Neuronal stem cell (in vitro differentiated cells): Measurements from ENCODE around the gene SAP25.

Experiments used
- DNase-seq: peaks from one replicate; pipeline ENCODE4 v3.0.0-alpha.2; 2013; ENCODE audit warnings: low spot score
- H2AFZ ChIP-seq: one replicate; pipeline ENCODE4 v1.6.1; 2013; ENCODE audit warnings: mild to moderate bottlenecking, low read length, inconsistent platforms
- H2AK5ac ChIP-seq: 2 replicates; pipeline ENCODE4 v1.6.1; 2013; ENCODE audit warnings: low read depth, mild to moderate bottlenecking, inconsistent platforms, low read length, moderate library complexity, mixed read lengths
- H2BK120ac ChIP-seq: 2 replicates; pipeline ENCODE4 v1.6.1; 2013; ENCODE audit warnings: low read depth, mild to moderate bottlenecking, inconsistent platforms, low read length, moderate library complexity, mixed read lengths
- H2BK12ac ChIP-seq: one replicate; pipeline ENCODE4 v1.6.1; 2013; ENCODE audit warnings: low read length, inconsistent platforms
- H2BK15ac ChIP-seq: 2 replicates; pipeline ENCODE4 v1.6.1; 2013; ENCODE audit warnings: mild to moderate bottlenecking, low read length, inconsistent platforms, mixed read lengths
- H2BK5ac ChIP-seq: one replicate; pipeline ENCODE4 v1.6.1; 2013; ENCODE audit warnings: inconsistent platforms, mild to moderate bottlenecking, low read length, moderate library complexity
- H3K14ac ChIP-seq: one replicate; pipeline ENCODE4 v1.6.1; 2013; ENCODE audit warnings: low read length, inconsistent platforms
- H3K18ac ChIP-seq: 2 replicates; pipeline ENCODE4 v1.6.1; 2013; ENCODE audit warnings: low read length, inconsistent platforms
- H3K23ac ChIP-seq: 2 replicates; pipeline ENCODE4 v1.6.1; 2013; ENCODE audit warnings: low read depth, mild to moderate bottlenecking, mixed read lengths, low read length, inconsistent platforms; ENCODE audit not compliant: poor library complexity
- H3K27ac ChIP-seq: replicated peaks from 3 replicates; pipeline ENCODE4 v1.5.1; 2013; ENCODE audit warnings: low read length, inconsistent platforms
- H3K27me3 ChIP-seq, 3 experiments: 2 replicates each; pipeline ENCODE4 v1.6.1; 2013; ENCODE audit warnings: low read length in 3 of 3, mild to moderate bottlenecking in 2 of 3, inconsistent platforms in 1 of 3, low read depth in 1 of 3, mixed read lengths in 1 of 3, moderate library complexity in 1 of 3; ENCODE audit not compliant: control insufficient read depth in 3 of 3, insufficient read depth in 3 of 3
- H3K36me3 ChIP-seq, 2 donors: replicated peaks in 1 of 2; 2 replicates each; pipeline ENCODE4 v1.6.1; 2013; ENCODE audit warnings: low read length in 2 of 2; ENCODE audit not compliant: control insufficient read depth in 2 of 2, insufficient read depth in 2 of 2
- H3K4ac ChIP-seq: 2 replicates; pipeline ENCODE4 v1.6.1; 2013; ENCODE audit warnings: inconsistent platforms, mild to moderate bottlenecking, low read length, moderate library complexity
- H3K4me1 ChIP-seq, 2 donors: 1 replicate in 1 of 2; 2 replicates in 1 of 2; pipeline ENCODE4 v1.6.1; 2013; ENCODE audit warnings: low read length in 2 of 2, low read depth in 1 of 2; ENCODE audit not compliant: control insufficient read depth in 2 of 2, insufficient read depth in 1 of 2
- H3K4me2 ChIP-seq: one replicate; pipeline ENCODE4 v1.6.1; 2013; ENCODE audit warnings: mild to moderate bottlenecking, low read length, inconsistent platforms; ENCODE audit not compliant: insufficient read depth, poor library complexity, severe bottlenecking
- H3K4me3 ChIP-seq, 2 donors: 2 replicates each; pipeline ENCODE4 v1.5.1; 2013; ENCODE audit warnings: low read length in 2 of 2, mild to moderate bottlenecking in 2 of 2, inconsistent platforms in 1 of 2, moderate library complexity in 1 of 2
- H3K79me1 ChIP-seq: one replicate; pipeline ENCODE4 v1.6.1; 2013; ENCODE audit warnings: low read depth, mild to moderate bottlenecking, inconsistent platforms, low read length, moderate library complexity
- H3K9ac ChIP-seq: one replicate; pipeline ENCODE4 v1.6.1; 2013; ENCODE audit warnings: mild to moderate bottlenecking, low read depth, low read length, inconsistent platforms; ENCODE audit not compliant: poor library complexity
- H3K9me3 ChIP-seq, 2 donors: replicated peaks in 1 of 2; 2 replicates each; pipeline versions ENCODE3 to v1.6.1; 2013; ENCODE audit warnings: low read length in 2 of 2, mild to moderate bottlenecking in 2 of 2, inconsistent platforms in 1 of 2, low read depth in 1 of 2, mixed read lengths in 1 of 2, moderate library complexity in 1 of 2; ENCODE audit not compliant: control insufficient read depth in 2 of 2, insufficient read depth in 1 of 2
- H4K8ac ChIP-seq: one replicate; pipeline ENCODE4 v1.6.1; 2013; ENCODE audit warnings: low read depth, mild to moderate bottlenecking, inconsistent platforms, low read length, moderate library complexity
- H4K91ac ChIP-seq: one replicate; pipeline ENCODE4 v1.6.1; 2013; ENCODE audit warnings: low read length, low read depth, mild to moderate bottlenecking, inconsistent platforms; ENCODE audit not compliant: poor library complexity
- WGBS, 2 donors: extraction: QIAGEN DNeasy Blood & Tissue Kit; methylation state at CpG; one replicate each; pipeline ENCODE4 v1.1.7; 2013; ENCODE audit warnings: missing lambda C conversion rate in 2 of 2, mixed read lengths in 1 of 2; ENCODE audit not compliant: insufficient read length in 2 of 2, insufficient replicate concordance in 1 of 2; ENCODE audit errors: extremely low coverage in 2 of 2; 5-methylcytosine and 5-hydroxymethylcytosine counted together

SAP25 gene

GRCh38 chr7:100602889-100603725 lies 29.4 kb upstream of the SAP25 start:
- Histone ChIP-seq H3K4ac (peak overlapping the region; percentile 76), H3K9me3 (no peaks in the 10 kb centered on the region), H3K23ac (peak overlapping the region; percentile 3), H2BK15ac (peak overlapping the region; percentile 5), H4K91ac (peak overlapping the region; percentile 5), H2AK5ac (peak overlapping the region; percentile 76), H3K27ac (peak overlapping the region; percentile 64), H3K36me3 (no peaks in the 10 kb centered on the region), H3K4me3 (peak overlapping the region; percentile 41 to 50), H4K8ac (no peak overlapping the region), H3K14ac (no peak overlapping the region), H3K27me3 (peaks cover 0 to 26% (median 4%) of the 10 kb centered on the region in 3 experiments), H2AFZ (peak overlapping the region; percentile 79), H3K9ac (peak overlapping the region; percentile 70), H2BK5ac (peak overlapping the region; percentile 84), H3K4me1 (peaks cover 25 to 34% of the 10 kb centered on the region in 2 donors), H2BK120ac (peak overlapping the region; percentile 72), H3K4me2 (peak overlapping the region; percentile 59), H2BK12ac (no peak overlapping the region), H3K18ac (peak overlapping the region; percentile 92), H3K79me1 (peaks cover 9% of the 10 kb centered on the region)
- no peak for DNase-seq
- no CpG with 5 or more reads among the region's 21 CpGs for WGBS, 2 donors

GRCh38 chr7:100600730-100601038 lies 27.0 kb upstream of the SAP25 start:
- H2BK15ac ChIP-seq, result no peak overlapping the region
- H3K36me3 ChIP-seq, result peaks cover 0 to 2% of the 10 kb centered on the region in 2 donors
- H3K4ac ChIP-seq, result no peak overlapping the region
- peak overlapping the region; percentile 90 for H2BK12ac ChIP-seq
- no peak overlapping the region for H4K91ac ChIP-seq
- H3K4me2 ChIP-seq, result no peak overlapping the region
- DNase-seq, result no peak
- H3K27ac ChIP-seq, result no peak overlapping the region
- H3K9ac ChIP-seq, result peak overlapping the region; percentile 60
- no peak overlapping the region for H2AFZ ChIP-seq
- H3K4me1 ChIP-seq, result peaks cover 25 to 30% of the 10 kb centered on the region in 2 donors
- H2BK120ac ChIP-seq, result no peak overlapping the region
- H2AK5ac ChIP-seq, result peak overlapping the region; percentile 41
- H3K23ac ChIP-seq, result peak overlapping the region; percentile 75
- no peaks in the 10 kb centered on the region for H3K9me3 ChIP-seq
- no peak overlapping the region for H3K14ac ChIP-seq
- H4K8ac ChIP-seq, result no peak overlapping the region
- H3K4me3 ChIP-seq, result no peak overlapping the region
- H2BK5ac ChIP-seq, result no peak overlapping the region
- H3K18ac ChIP-seq, result peak overlapping the region; percentile 48
- H3K27me3 ChIP-seq, result peaks cover 0 to 14% (median 0%) of the 10 kb centered on the region in 3 experiments
- no CpG with 5 or more reads among the region's 9 CpGs for WGBS, 2 donors
- peaks cover 9% of the 10 kb centered on the region for H3K79me1 ChIP-seq

- H4K8ac ChIP-seq, result no peak overlapping the region
- H2BK12ac ChIP-seq, result peak overlapping the region; percentile 90
- peaks cover 9% of the 10 kb centered on the region for H3K79me1 ChIP-seq
- DNase-seq, result no peak
- H3K18ac ChIP-seq, result peak overlapping the region; percentile 80
- no CpG with 5 or more reads among the region's 18 CpGs for WGBS, 2 donors
- no peak overlapping the region for H3K27ac ChIP-seq
- H3K4me3 ChIP-seq, result no peak overlapping the region
- no peak overlapping the region for H4K91ac ChIP-seq
- H3K9ac ChIP-seq, result peak overlapping the region; percentile 60
- H2BK5ac ChIP-seq, result peak overlapping the region; percentile 75
- H3K23ac ChIP-seq, result peak overlapping the region; percentile 75
- no peak overlapping the region for H3K14ac ChIP-seq
- peak overlapping the region; percentile 84 for H2AK5ac ChIP-seq
- H3K4me1 ChIP-seq, result peaks cover 21 to 26% of the 10 kb centered on the region in 2 donors
- peaks cover 0 to 8% (median 0%) of the 10 kb centered on the region in 3 experiments for H3K27me3 ChIP-seq
- no peak overlapping the region for H3K4me2 ChIP-seq
- H3K9me3 ChIP-seq, result no peaks in the 10 kb centered on the region
- peaks cover 0 to 2% of the 10 kb centered on the region in 2 donors for H3K36me3 ChIP-seq
- H2BK120ac ChIP-seq, result no peak overlapping the region
- no peak overlapping the region for H2AFZ ChIP-seq
- H2BK15ac ChIP-seq, result no peak overlapping the region
- no peak overlapping the region for H3K4ac ChIP-seq
Observed at GRCh38 chr7:100599911-100600729, 26.4 kb upstream of the SAP25 start.

GRCh38 chr7:100598425-100598824 lies 24.7 kb upstream of the SAP25 start:
- Histone ChIP-seq H2BK5ac (no peak overlapping the region), H3K4me3 (no peak overlapping the region), H3K9ac (no peak overlapping the region), H3K79me1 (peaks cover 7% of the 10 kb centered on the region), H3K27ac (no peak overlapping the region), H2AK5ac (no peak overlapping the region), H3K9me3 (no peaks in the 10 kb centered on the region), H3K14ac (no peak overlapping the region), H2BK12ac (no peak overlapping the region), H3K27me3 (no peaks in the 10 kb centered on the region), H3K4me1 (peaks cover 16 to 21% of the 10 kb centered on the region in 2 donors), H3K23ac (no peak overlapping the region), H2BK120ac (no peak overlapping the region), H3K4me2 (no peak overlapping the region), H4K8ac (no peak overlapping the region), H3K4ac (no peak overlapping the region), H3K36me3 (peaks cover 0 to 2% of the 10 kb centered on the region in 2 donors), H4K91ac (no peak overlapping the region), H2AFZ (peak overlapping the region; percentile 6), H2BK15ac (no peak overlapping the region), H3K18ac (no peak overlapping the region)
- no CpG with 5 or more reads among the region's 4 CpGs for WGBS, 2 donors
- no peak for DNase-seq
